GM12874 (cell line): Measurements from ENCODE around the gene LFNG.

Experiments used
- TF ChIP-seq, protein P1 (sequence below): IDR thresholded peaks from 2 replicates; pipeline ENCODE4 v1.5.1; 2011; ENCODE audit warnings: low read depth, mild to moderate bottlenecking, control low read depth, low read length, moderate library complexity; ENCODE audit not compliant: insufficient read depth

Gene LFNG

DNA sequence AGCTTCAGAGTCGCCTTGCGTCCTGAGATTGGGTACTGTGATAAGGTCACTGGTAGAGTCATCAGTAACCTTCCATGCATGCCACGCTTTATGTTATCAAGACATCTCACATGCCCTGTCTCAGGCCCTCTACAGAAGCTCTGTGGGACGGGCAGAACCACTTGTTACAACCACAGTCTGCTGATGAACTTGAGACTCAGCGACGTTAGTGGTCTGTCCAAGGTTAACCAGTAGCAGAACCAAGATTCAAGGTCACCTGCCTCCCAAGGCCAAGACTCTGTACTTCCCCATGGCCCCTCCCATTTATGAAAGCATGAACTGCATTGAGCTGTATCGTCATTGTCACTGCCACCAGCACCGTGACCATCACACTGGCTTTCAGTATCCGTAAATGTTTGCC, 54.2 kb downstream of the LFNG start:
- TF ChIP-seq, protein P1, sequence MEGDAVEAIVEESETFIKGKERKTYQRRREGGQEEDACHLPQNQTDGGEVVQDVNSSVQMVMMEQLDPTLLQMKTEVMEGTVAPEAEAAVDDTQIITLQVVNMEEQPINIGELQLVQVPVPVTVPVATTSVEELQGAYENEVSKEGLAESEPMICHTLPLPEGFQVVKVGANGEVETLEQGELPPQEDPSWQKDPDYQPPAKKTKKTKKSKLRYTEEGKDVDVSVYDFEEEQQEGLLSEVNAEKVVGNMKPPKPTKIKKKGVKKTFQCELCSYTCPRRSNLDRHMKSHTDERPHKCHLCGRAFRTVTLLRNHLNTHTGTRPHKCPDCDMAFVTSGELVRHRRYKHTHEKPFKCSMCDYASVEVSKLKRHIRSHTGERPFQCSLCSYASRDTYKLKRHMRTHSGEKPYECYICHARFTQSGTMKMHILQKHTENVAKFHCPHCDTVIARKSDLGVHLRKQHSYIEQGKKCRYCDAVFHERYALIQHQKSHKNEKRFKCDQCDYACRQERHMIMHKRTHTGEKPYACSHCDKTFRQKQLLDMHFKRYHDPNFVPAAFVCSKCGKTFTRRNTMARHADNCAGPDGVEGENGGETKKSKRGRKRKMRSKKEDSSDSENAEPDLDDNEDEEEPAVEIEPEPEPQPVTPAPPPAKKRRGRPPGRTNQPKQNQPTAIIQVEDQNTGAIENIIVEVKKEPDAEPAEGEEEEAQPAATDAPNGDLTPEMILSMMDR, result no peak

DNA sequence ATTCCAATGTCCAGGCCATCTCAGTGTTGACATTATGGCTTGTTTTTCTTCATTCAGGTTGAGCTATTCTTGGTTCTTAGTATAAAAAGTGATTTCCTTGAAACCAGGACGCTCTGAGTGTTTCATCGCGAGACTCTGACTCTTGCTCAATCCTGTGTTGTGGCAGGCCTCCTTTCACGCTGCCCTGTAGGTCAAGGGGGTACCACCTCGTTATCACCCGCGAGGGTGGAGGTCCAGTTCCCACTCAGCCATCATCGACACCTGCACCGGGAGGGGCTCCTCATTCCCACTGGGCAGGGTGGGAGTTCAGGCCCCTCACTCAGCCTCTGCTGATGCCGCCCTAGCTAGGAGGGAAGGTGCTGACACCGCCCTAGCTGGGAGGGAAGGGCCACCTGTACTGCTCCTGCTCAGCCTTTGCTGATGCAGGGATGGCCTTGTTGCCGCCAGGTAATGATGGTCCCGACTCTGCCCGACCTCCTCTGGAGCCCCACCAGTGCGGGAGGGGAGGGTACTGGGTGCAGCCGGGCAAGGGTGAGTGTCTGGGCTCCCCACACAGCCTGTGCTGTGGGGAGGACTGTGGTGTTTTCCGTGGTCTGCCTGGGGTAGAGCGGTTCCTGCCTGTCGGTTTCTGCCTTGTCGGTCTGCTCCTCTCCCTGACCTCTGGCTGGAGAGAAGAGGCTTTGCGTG, 55.6 kb downstream of the LFNG start:
- TF ChIP-seq, protein P1, result no peak

DNA sequence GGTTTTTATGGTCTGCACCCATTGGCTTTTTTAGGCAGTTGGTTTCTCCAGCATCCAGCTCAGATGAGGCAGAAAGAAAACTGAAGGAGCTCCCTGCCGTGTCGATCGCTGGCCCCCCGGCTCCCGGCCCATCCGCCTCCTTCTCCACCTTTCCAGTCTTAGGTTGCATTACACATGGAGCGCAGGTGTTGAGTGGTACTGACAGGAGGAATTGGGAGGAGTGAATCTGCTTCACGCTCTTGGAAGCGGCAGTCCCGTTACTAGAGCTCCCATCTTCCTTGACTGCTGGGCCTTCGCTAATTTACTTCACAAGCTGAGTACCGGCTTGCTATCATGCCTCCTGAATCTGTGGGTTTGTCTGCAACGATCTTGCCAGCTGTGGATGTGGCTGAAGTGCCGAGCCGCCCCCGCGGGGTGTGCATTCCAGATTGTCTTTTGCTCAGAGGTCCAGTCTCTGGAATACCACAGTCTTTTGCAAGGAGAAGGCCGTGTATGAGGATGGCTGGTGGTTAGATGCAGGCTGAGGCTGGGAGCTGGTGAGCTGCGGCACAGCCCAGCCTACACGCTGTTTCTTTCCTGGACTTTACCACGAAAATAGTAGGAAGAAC, 56.3 kb downstream of the LFNG start:
- TF ChIP-seq, protein P1, result no peak

DNA sequence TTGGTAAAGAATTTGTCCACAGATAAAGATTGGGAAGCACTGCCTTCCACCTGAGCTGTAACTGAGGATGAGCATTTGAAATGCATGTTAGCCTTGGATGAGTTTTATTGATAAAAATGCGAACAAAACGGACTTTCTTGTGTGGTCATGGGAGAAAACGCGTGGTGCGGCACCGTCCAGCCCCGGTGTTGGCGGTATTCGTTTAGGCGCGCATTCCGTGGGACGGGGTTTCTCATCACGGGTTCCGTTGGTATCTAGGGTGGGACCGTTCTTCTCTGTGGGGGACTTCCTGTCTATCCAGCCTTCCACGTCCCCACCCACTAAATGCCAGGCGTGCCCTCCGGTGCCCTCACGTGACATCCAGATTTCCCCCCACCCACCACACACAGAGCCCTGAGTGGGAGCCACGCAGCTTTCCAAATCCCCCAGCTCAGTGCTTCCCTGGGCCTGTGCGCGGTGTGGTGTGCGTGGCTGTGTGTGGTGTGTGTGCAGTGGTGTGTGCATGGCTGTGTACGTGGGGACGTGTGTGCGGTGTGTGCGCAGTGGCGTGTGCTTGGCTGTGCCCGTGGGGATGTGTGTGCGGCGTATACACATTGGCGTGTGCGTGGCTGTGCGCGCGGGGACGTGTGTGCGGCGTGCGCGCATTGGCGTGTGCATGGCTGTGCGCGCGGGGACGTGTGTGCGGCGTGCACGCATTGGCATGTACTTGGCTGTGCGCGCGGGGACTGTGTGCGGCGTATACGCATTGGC, 57.3 kb downstream of the LFNG start:
- TF ChIP-seq, protein P1, result no peak
